HG03039 (cell line): Measurements from ENCODE around the gene CYCS.

ENCODE experiments used
- ATAC-seq: cut with Tn5 transposase; IDR thresholded peaks from one replicate; pipeline ENCODE4 v1.9.1; 2021; ENCODE audit warnings: mild to moderate bottlenecking, moderate library complexity; ENCODE audit not compliant: unreplicated experiment

Gene CYCS

DNA sequence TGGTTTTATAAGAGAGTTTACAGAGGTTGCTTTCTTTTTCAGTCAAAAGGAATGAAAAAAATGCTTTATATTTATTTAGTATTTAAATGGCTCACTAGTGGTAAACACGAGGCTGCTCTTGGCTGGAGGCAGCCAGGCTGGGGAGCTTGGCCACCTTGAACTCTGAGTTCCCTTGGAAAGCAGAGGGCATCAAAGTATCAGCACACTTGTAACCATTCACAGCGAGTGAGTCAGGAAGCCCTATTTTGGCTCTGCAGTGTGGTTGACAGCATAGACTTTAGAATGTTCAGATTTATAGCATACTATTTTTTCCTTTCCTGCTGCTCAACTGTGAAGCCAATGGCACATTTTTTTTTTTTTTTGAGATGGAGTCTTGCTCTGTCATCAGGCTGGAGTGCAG, 51.6 kb downstream of the CYCS start:
- no peak for ATAC-seq
